Naive thymus-derived CD8-positive, alpha-beta T cell (primary cell): ENCODE measurements around the gene FAM180B. TPM values are rescaled to one million over a fixed set of nuclear protein-coding genes. Genes with fewer than 3 reads are reported as not detected.

ENCODE experiments used
- ATAC-seq, 2 donors: fragments of 150-1000 bp; cut with Tn5 transposase in 1 of 2; sonication (Bioruptor Pico), chemical (Tn5 transposase) in 1 of 2; 1 replicate in 1 of 2; 2 replicates in 1 of 2; pipeline ENCODE4 v1.10.0; 2021; ENCODE audit warnings: mild to moderate bottlenecking in 2 of 2, moderate library complexity in 2 of 2
- POLR2A ChIA-PET: fragments of 350-600 bp; sonication (Branson Sonifier 250); formaldehyde crosslinking; loops from one replicate; lab custom pipeline; 2021; ENCODE audit warnings: antibody characterized with exemption; lab: Charles Lee
- DNase-seq, 10 donors: peaks; one replicate each; pipeline versions ENCODE4 v3.0.0 to v3.0.0-alpha.2; 2020 to 2022
- H3K27ac Mint-ChIP-seq, 10 donors: one replicate each; pipeline ENCODE4 v1.8.0; 2020 to 2022; ENCODE audit warnings: mild to moderate bottlenecking in 10 of 10, mixed read lengths in 10 of 10, moderate library complexity in 4 of 10, inconsistent platforms in 1 of 10
- H3K27me3 Mint-ChIP-seq, 5 donors: one replicate each; pipeline ENCODE4 v1.8.0; 2021 to 2022; ENCODE audit warnings: mixed read lengths in 5 of 5
- H3K36me3 Mint-ChIP-seq, 3 donors: one replicate each; pipeline ENCODE4 v1.8.0; 2020 to 2022; ENCODE audit warnings: mixed read lengths in 3 of 3, mild to moderate bottlenecking in 2 of 3, inconsistent platforms in 1 of 3
- H3K4me1 Mint-ChIP-seq, 4 donors: one replicate each; pipeline ENCODE4 v1.8.0; 2021 to 2022; ENCODE audit warnings: mixed read lengths in 4 of 4
- H3K4me3 Mint-ChIP-seq, 10 donors: one replicate each; pipeline ENCODE4 v1.8.0; 2020 to 2022; ENCODE audit warnings: mild to moderate bottlenecking in 10 of 10, mixed read lengths in 10 of 10, moderate library complexity in 6 of 10, inconsistent platforms in 1 of 10
- H3K9me3 Mint-ChIP-seq, 9 donors: one replicate each; pipeline ENCODE4 v1.8.0; 2020 to 2022; ENCODE audit warnings: mixed read lengths in 9 of 9, mild to moderate bottlenecking in 3 of 9, inconsistent platforms in 1 of 9, moderate library complexity in 1 of 9
- polyA plus RNA-seq, 3 donors: library from polyadenylated mRNA; unstranded; fragments of 300-500 nt; fragmentation: Illumina TruSeq; gene quantifications; one replicate each; pipeline ENCODE4 v1.2.3, GENCODE V29; 2021
- total RNA-seq, 8 experiments: library from RNA in 2 of 8; stranded (reverse) in 2 of 8; gene quantifications; one replicate each; pipeline ENCODE4 v1.2.3 and lab custom pipeline; 2021 to 2026

FAM180B gene
- total and polyA plus RNA-seq, 5 experiments from 2014 or later, result 0.26 TPM; not detected in 4

GRCh38 chr11:47570651-47571356 is 15.7 kb upstream of the FAM180B start:
- ATAC-seq (no peak), DNase-seq (no peak)
- H3K4me1 Mint-ChIP-seq, result peaks cover 7 to 43% (median 23%) of the 10 kb centered on the region in 4 donors
- peaks cover 0 to 62% (median 5%) of the 10 kb centered on the region in 3 donors for H3K36me3 Mint-ChIP-seq
- POLR2A ChIA-PET, result interaction anchor here (0.6 to 1.2 kb wide), 2 partner anchors 8 to 10 kb away, joined by 3 to 5 read pairs; partner anchors contain the start of genes KBTBD4 and NDUFS3
- no peak overlapping the region for H3K4me3 Mint-ChIP-seq
- H3K9me3 Mint-ChIP-seq, result no peaks in the 10 kb centered on the region
- peak overlapping the region in 3 of 10 donors; percentile 1 to 46 (median 46) for H3K27ac Mint-ChIP-seq
- H3K27me3 Mint-ChIP-seq, result no peaks in the 10 kb centered on the region

GRCh38 chr11:47571357-47571729 is 15.1 kb upstream of the FAM180B start:
- H3K9me3 Mint-ChIP-seq, result no peaks in the 10 kb centered on the region
- ATAC-seq, result no peak
- no peak overlapping the region for H3K4me3 Mint-ChIP-seq
- peak overlapping the region in 4 of 10 donors; percentile 1 to 72 (median 46) for H3K27ac Mint-ChIP-seq
- H3K4me1 Mint-ChIP-seq, result peaks cover 7 to 41% (median 19%) of the 10 kb centered on the region in 4 donors
- DNase-seq, result no peak
- H3K27me3 Mint-ChIP-seq, result no peaks in the 10 kb centered on the region
- peaks cover 0 to 65% (median 5%) of the 10 kb centered on the region in 3 donors for H3K36me3 Mint-ChIP-seq
- POLR2A ChIA-PET, result no interaction called here

- Mint-ChIP-seq H3K9me3 (no peaks in the 10 kb centered on the region), H3K4me3 (no peak overlapping the region), H3K36me3 (peaks cover 0 to 70% (median 5%) of the 10 kb centered on the region in 3 donors), H3K27ac (no peak overlapping the region), H3K27me3 (no peaks in the 10 kb centered on the region), H3K4me1 (peaks cover 4 to 39% (median 15%) of the 10 kb centered on the region in 4 donors)
- DNase-seq, result no peak
- no peak for ATAC-seq
- POLR2A ChIA-PET, result no interaction called here
Observed at GRCh38 chr11:47571895-47572294, 14.6 kb upstream of the FAM180B start.

- POLR2A ChIA-PET, result interaction anchor here (0.6 to 1.6 kb wide), 2 partner anchors 7 to 91 kb away, joined by 3 to 6 read pairs; partner anchors contain the start of gene PTPMT1
- DNase-seq (no peak), ATAC-seq (no peak)
- Mint-ChIP-seq H3K9me3 (no peaks in the 10 kb centered on the region), H3K36me3 (peaks cover 0 to 73% (median 5%) of the 10 kb centered on the region in 3 donors), H3K4me3 (no peak overlapping the region), H3K4me1 (peaks cover 4 to 46% (median 23%) of the 10 kb centered on the region in 4 donors), H3K27me3 (no peaks in the 10 kb centered on the region), H3K27ac (peak overlapping the region in 4 of 10 donors; percentile 5 to 58 (median 18))
Observed at GRCh38 chr11:47572715-47573255, 13.7 kb upstream of the FAM180B start.

- no peak for DNase-seq
- no peak for ATAC-seq
- Mint-ChIP-seq H3K9me3 (no peaks in the 10 kb centered on the region), H3K4me1 (peaks cover 4 to 49% (median 28%) of the 10 kb centered on the region in 4 donors), H3K27ac (no peak overlapping the region), H3K4me3 (no peak overlapping the region), H3K27me3 (no peaks in the 10 kb centered on the region), H3K36me3 (peaks cover 0 to 73% (median 5%) of the 10 kb centered on the region in 3 donors)
- POLR2A ChIA-PET, result interaction anchor here (1.1 to 1.6 kb wide), 2 partner anchors 8 to 14 kb away, joined by 4 to 6 read pairs; partner anchors contain the start of gene PTPMT1
Observed at GRCh38 chr11:47573321-47573720, 13.2 kb upstream of the FAM180B start.

- Mint-ChIP-seq H3K4me1 (peaks cover 13 to 53% (median 48%) of the 10 kb centered on the region in 4 donors), H3K36me3 (peaks cover 0 to 63% (median 10%) of the 10 kb centered on the region in 3 donors), H3K27ac (peak overlapping the region in 9 of 10 donors; percentile 63 to 100 (median 97)), H3K4me3 (peak overlapping the region; percentile 93 to 100 (median 100)), H3K9me3 (no peaks in the 10 kb centered on the region), H3K27me3 (peaks cover 0 to 2% (median 0%) of the 10 kb centered on the region in 5 donors)
- POLR2A ChIA-PET, result interaction anchor here (0.7 to 3.7 kb wide), 6 partner anchors 11 to 151 kb away, joined by 3 to 38 read pairs (median 12); partner anchors contain the start of genes AGBL2, CELF1, PSMC3 and PTPMT1
- ATAC-seq (no peak), DNase-seq (peak in 1 of 10 donors; percentile 6)
Observed at GRCh38 chr11:47577460-47578041, 8.9 kb upstream of the FAM180B start.

- Mint-ChIP-seq H3K9me3 (no peaks in the 10 kb centered on the region), H3K4me3 (peak within 1 kb of the TSS; percentile 93 to 100 (median 100)), H3K4me1 (peaks cover 11 to 49% (median 48%) of the 10 kb centered on the region in 4 donors), H3K27ac (peak within 1 kb of the TSS; percentile 96 to 100 (median 99)), H3K27me3 (peaks cover 0 to 2% (median 0%) of the 10 kb centered on the region in 5 donors), H3K36me3 (peaks cover 4 to 64% (median 11%) of the 10 kb centered on the region in 3 donors)
- ATAC-seq (peak; percentile 93 to 95), DNase-seq (peak; percentile 78 to 94 (median 88))
- POLR2A ChIA-PET, result interaction anchor here (0.6 to 3.7 kb wide), 16 partner anchors 8 to 878 kb away, joined by 3 to 38 read pairs (median 4); partner anchors contain the start of genes AGBL2, ARHGAP1, CELF1 and DDB2
Observed at GRCh38 chr11:47578524-47579494, 7.7 kb upstream of the FAM180B start, which contains the start of the genes KBTBD4 and NDUFS3. KBTBD4 (minus strand) TSS chr11:47578970; CDS start chr11:47578951, 19 bp downstream. NDUFS3 (plus strand) TSS chr11:47579074; CDS start chr11:47579092, 18 bp downstream.

- Mint-ChIP-seq H3K27ac (peak overlapping the region in 1 of 10 donors; percentile 66), H3K9me3 (no peaks in the 10 kb centered on the region), H3K4me3 (peak overlapping the region in 1 of 10 donors; percentile 64), H3K36me3 (peaks cover 12 to 49% (median 18%) of the 10 kb centered on the region in 3 donors), H3K27me3 (peaks cover 0 to under 1% (median 0%) of the 10 kb centered on the region in 5 donors), H3K4me1 (peaks cover 11 to 28% (median 19%) of the 10 kb centered on the region in 4 donors)
- DNase-seq (no peak), ATAC-seq (no peak)
- POLR2A ChIA-PET, result no interaction called here
Observed at GRCh38 chr11:47583844-47584243, 2.6 kb upstream of the FAM180B start.

GRCh38 chr11:47587039-47587716 is 700 bp downstream of the FAM180B start:
- POLR2A ChIA-PET, result no interaction called here
- Mint-ChIP-seq H3K4me1 (peaks cover 3 to 9% (median 6%) of the 10 kb centered on the region in 4 donors), H3K4me3 (no peak overlapping the region), H3K9me3 (no peaks in the 10 kb centered on the region), H3K27me3 (peaks cover 0 to 10% (median 5%) of the 10 kb centered on the region in 5 donors), H3K36me3 (peaks cover 12 to 33% (median 13%) of the 10 kb centered on the region in 3 donors), H3K27ac (no peak overlapping the region)
- ATAC-seq, result no peak
- DNase-seq, result no peak

GRCh38 chr11:47587723-47588326 is 1.3 kb downstream of the FAM180B start:
- POLR2A ChIA-PET, result no interaction called here
- Mint-ChIP-seq H3K9me3 (no peaks in the 10 kb centered on the region), H3K27me3 (peaks cover 2 to 16% (median 9%) of the 10 kb centered on the region in 5 donors), H3K27ac (peak overlapping the region in 1 of 10 donors; percentile 17), H3K4me3 (no peak overlapping the region), H3K36me3 (peaks cover 10 to 27% (median 12%) of the 10 kb centered on the region in 3 donors), H3K4me1 (peaks cover 4 to 13% (median 4%) of the 10 kb centered on the region in 4 donors)
- no peak for ATAC-seq
- no peak for DNase-seq
